Loucy (cell line): Measurements from ENCODE around the gene C2CD4C.
"Not testable (repeated sequence)": the region's sequence is repeated elsewhere in the genome, so short reads cannot be mapped to it uniquely, and the experiment has no call there.

Source experiments
- H2AFZ ChIP-seq: fragments of 200-600 bp; sonication (generic); 2 replicates; pipeline ENCODE4 v1.6.0; 2016; ENCODE audit warnings: antibody characterized with exemption, mild to moderate bottlenecking, low read length, moderate library complexity
- H3F3A ChIP-seq: fragments of 200-600 bp; 2 replicates; pipeline ENCODE4 v1.6.0; 2016; ENCODE audit warnings: antibody characterized with exemption, low read depth, mild to moderate bottlenecking
- H3K27me3 ChIP-seq: fragments of 200-600 bp; sonication (generic); 2 replicates; pipeline ENCODE4 v1.6.1; 2014; ENCODE audit warnings: low read length, mild to moderate bottlenecking; ENCODE audit not compliant: insufficient read depth, poor library complexity, severe bottlenecking
- H3K36me3 ChIP-seq: fragments of 200-600 bp; sonication (generic); 2 replicates; pipeline ENCODE4 v1.6.1; 2016; ENCODE audit warnings: low read length; ENCODE audit not compliant: insufficient read depth
- H3K4me1 ChIP-seq: fragments of 200-600 bp; sonication (generic); 2 replicates; pipeline ENCODE4 v1.5.1; 2014; ENCODE audit warnings: low read length, mild to moderate bottlenecking; ENCODE audit not compliant: insufficient read depth, poor library complexity, severe bottlenecking
- H3K4me2 ChIP-seq: fragments of 200-600 bp; sonication (generic); 2 replicates; pipeline ENCODE4 v1.6.0; 2014; ENCODE audit warnings: antibody characterized with exemption, low read length, low read depth, mild to moderate bottlenecking; ENCODE audit not compliant: poor library complexity, severe bottlenecking
- H3K4me3 ChIP-seq: fragments of 200-600 bp; sonication (generic); 2 replicates; pipeline ENCODE4 v1.5.1; 2014; ENCODE audit warnings: low read length, mild to moderate bottlenecking, mixed read lengths; ENCODE audit not compliant: poor library complexity, severe bottlenecking
- H3K79me2 ChIP-seq: fragments of 200-600 bp; sonication (generic); 2 replicates; pipeline ENCODE4 v1.6.1; 2014; ENCODE audit warnings: low read length; ENCODE audit not compliant: insufficient read depth
- H3K9ac ChIP-seq: fragments of 200-600 bp; sonication (generic); 2 replicates; pipeline ENCODE4 v1.6.0; 2014; ENCODE audit warnings: mild to moderate bottlenecking, low read depth, low read length, moderate library complexity; ENCODE audit not compliant: poor library complexity, severe bottlenecking
- H3K9me2 ChIP-seq: fragments of 200-600 bp; sonication (generic); replicated peaks from 2 replicates; pipeline ENCODE4 v1.6.1; 2016; ENCODE audit warnings: low read depth, low read length, mixed read lengths
- H3K9me3 ChIP-seq: fragments of 200-600 bp; sonication (generic); 2 replicates; pipeline ENCODE4 v1.6.1; 2014; ENCODE audit warnings: mild to moderate bottlenecking, antibody characterized with exemption, low read length, low read depth; ENCODE audit not compliant: insufficient read depth
- H4K20me1 ChIP-seq: fragments of 200-600 bp; sonication (generic); 2 replicates; pipeline ENCODE4 v1.6.0; 2014; ENCODE audit warnings: antibody characterized with exemption, low read length, mild to moderate bottlenecking; ENCODE audit not compliant: insufficient read depth, poor library complexity, severe bottlenecking
- CTCF ChIP-seq: fragments of 200-600 bp; sonication (generic); conservative IDR thresholded peaks from 2 replicates; pipeline ENCODE4 v1.5.1; 2014; ENCODE audit warnings: mild to moderate bottlenecking, antibody characterized with exemption, low read length
- EZH2phosphoT487 ChIP-seq: fragments of 200-600 bp; IDR thresholded peaks from 2 replicates; pipeline ENCODE4 v1.6.1; 2018; ENCODE audit warnings: antibody characterized with exemption, mild to moderate bottlenecking, moderate library complexity, borderline replicate concordance

C2CD4C gene

DNA sequence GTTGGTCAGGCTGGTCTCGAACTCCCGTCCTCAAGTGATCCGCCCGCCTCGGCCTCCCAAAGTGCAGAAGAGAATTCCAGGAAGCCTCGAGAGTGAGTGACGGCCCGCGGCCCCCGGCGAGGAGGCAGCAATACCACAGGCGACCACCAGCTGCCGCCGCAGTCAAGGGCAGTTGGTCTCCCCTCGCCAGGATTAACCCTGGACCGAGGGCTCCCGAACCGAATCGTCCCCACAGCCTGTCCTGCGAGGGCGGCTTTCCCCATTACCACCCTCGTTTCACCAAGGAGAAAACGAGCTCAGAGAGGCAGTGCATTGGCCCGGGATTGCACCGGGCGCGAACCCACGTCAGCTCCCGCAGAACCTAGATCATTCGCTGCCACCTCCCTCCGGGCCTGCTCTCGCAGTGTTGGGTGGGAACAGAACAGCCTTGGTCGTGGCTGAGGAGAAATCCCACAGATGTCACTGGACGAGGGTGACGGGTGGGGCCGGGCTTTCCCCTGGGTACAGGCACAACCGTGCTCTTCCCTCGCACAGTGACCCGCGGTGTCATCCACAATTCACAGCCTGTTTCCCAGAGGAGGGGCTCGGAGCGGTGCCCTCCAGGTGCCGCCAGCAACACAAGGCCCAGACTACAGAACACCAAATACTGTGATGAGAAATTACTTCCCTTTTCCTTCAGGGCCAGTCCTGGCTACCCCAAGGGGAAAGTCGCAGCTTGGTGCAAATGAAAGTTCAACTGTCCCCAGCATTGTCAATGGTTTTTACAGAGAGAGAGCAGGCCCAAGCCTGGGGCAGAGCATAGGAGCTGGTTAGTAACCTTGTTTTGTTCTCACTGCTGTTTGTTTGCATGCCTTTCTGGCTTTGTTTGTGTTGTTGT is 24.8 kb downstream of the C2CD4C start:
- Histone ChIP-seq H3K27me3 (no peaks in the 10 kb centered on the region), H3K4me1 (peaks cover 5% of the 10 kb centered on the region), H3K79me2 (no peaks in the 10 kb centered on the region), H3K9me3 (no peaks in the 10 kb centered on the region; the same call in 1 of the 2 replicates), H3K9me2 (no peaks in the 10 kb centered on the region), H4K20me1 (no peaks in the 10 kb centered on the region), H3K36me3 (no peaks in the 10 kb centered on the region), H2AFZ (no peak overlapping the region), H3K4me2 (no peak overlapping the region), H3K4me3 (no peak overlapping the region), H3F3A (no peaks in the 10 kb centered on the region), H3K9ac (no peak overlapping the region)
- TF ChIP-seq EZH2phosphoT487 = no peak
- peak; percentile 25; the same call in 1 of the 2 replicates for TF ChIP-seq CTCF

DNA sequence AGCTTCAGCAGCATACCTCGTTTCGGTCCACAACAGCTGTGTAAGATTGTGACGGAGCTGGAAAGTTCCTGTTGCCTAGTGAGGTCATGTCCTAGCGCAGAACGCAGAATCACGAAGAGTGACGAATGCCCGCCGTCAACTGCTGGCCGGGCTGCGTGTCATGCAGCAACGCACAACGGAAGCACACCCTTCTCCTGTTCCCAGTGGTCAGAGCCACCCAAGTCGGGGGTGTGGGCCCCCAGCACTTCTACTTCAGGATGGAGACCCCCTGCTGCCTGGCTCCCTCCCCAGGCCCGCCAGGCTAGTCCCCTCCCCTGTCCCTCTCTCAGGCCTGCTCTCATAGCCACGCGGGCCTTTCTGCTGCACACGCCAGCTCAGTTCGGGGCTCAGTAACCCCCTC is 25.9 kb downstream of the C2CD4C start:
- H4K20me1 ChIP-seq = no peaks in the 10 kb centered on the region
- H3K4me2 ChIP-seq = peak overlapping the region; percentile 25
- H3K9me2 ChIP-seq = no peaks in the 10 kb centered on the region
- no peak overlapping the region for H2AFZ ChIP-seq
- no peak overlapping the region for H3K4me3 ChIP-seq
- peaks cover 5% of the 10 kb centered on the region for H3K4me1 ChIP-seq
- H3K27me3 ChIP-seq = no peaks in the 10 kb centered on the region
- no peaks in the 10 kb centered on the region for H3K36me3 ChIP-seq
- H3K9me3 ChIP-seq = no peaks in the 10 kb centered on the region
- TF ChIP-seq CTCF (no peak), EZH2phosphoT487 (no peak)
- no peaks in the 10 kb centered on the region for H3K79me2 ChIP-seq
- no peaks in the 10 kb centered on the region for H3F3A ChIP-seq
- H3K9ac ChIP-seq = no peak overlapping the region

GRCh38 chr19:382578-382977 is 26.4 kb downstream of the C2CD4C start:
- not testable (repeated sequence) for H3F3A ChIP-seq, H2AFZ ChIP-seq, H3K9me2 ChIP-seq, H3K9ac ChIP-seq, H3K9me3 ChIP-seq, H3K79me2 ChIP-seq, H3K4me3 ChIP-seq, H3K36me3 ChIP-seq, H4K20me1 ChIP-seq, H3K27me3 ChIP-seq, H3K4me1 ChIP-seq
- peak overlapping the region; percentile 25 for H3K4me2 ChIP-seq

DNA sequence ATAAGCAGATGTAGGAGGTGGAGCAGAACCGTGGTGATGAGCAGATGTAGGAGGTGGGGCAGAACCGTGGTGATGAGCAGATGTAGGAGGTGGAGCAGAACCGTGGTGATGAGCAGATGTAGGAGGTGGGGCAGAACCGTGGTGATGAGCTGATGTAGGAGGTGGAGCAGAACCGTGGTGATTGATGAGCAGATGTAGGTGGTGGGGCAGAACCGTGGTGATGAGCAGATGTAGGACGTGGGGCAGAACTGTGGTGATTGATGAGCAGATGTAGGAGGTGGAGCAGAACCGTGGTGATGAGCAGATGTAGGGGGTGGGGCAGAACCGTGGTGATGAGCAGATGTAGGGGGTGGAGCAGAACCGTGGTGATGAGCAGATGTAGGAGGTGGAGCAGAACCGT is 27.0 kb downstream of the C2CD4C start:
- H3K9ac ChIP-seq, H3K4me2 ChIP-seq, H3K79me2 ChIP-seq, H3F3A ChIP-seq, H4K20me1 ChIP-seq, H3K9me2 ChIP-seq, H2AFZ ChIP-seq, H3K9me3 ChIP-seq, H3K36me3 ChIP-seq, H3K4me3 ChIP-seq, H3K27me3 ChIP-seq, H3K4me1 ChIP-seq: not testable (repeated sequence)

DNA sequence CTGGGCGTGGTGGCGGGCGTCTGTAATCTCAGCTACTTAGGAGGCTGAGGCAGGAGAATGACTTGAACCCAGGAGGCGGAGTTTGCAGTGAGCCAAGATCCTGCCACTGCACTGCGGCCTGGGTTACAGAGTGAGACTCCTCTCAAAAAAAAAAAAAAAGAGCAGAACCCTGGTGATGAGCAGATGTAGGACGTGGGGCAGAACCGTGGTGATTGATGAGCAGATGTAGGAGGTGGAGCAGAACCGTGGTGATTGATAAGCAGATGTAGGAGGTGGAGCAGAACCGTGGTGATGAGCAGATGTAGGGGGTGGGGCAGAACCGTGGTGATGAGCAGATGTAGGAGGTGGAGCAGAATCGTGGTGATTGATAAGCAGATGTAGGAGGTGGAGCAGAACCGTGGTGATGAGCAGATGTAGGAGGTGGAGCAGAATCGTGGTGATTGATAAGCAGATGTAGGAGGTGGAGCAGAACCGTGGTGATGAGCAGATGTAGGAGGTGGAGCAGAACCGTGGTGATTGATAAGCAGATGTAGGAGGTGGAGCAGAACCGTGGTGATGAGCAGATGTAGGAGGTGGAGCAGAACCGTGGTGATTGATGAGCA is 28.2 kb downstream of the C2CD4C start:
- H3K36me3 ChIP-seq, H3K79me2 ChIP-seq, H3K4me2 ChIP-seq, H2AFZ ChIP-seq, H3F3A ChIP-seq, H3K9me3 ChIP-seq, H3K27me3 ChIP-seq, H3K4me3 ChIP-seq, H4K20me1 ChIP-seq, H3K4me1 ChIP-seq, H3K9ac ChIP-seq, H3K9me2 ChIP-seq: not testable (repeated sequence)
